ENCODE measurements around the gene SH3RF3.
A peak's percentile ranks its signal among the peaks of the same experiment; 100 is the strongest.

The SH3RF3 gene

GRCh38 chr2:109439986-109440385 is 311.0 kb downstream of the SH3RF3 start:
- Histone ChIP-seq H3K4me2 (ENCODE audit: low read length, poor library complexity, severe bottlenecking) (no peak overlapping the region), H3K27ac (ENCODE audit: low read length, poor library complexity, severe bottlenecking) (no peak overlapping the region), H3K79me1 (replicated peaks; ENCODE audit: low read length, poor library complexity, severe bottlenecking) (no peaks in the 10 kb centered on the region), H4K91ac (ENCODE audit: low read length) (no peak overlapping the region), H2BK12ac (ENCODE audit: low read length in 2 of 2) (no peak overlapping the region), H3K36me3 (ENCODE audit: control insufficient read depth in 1 of 2, insufficient read depth in 2 of 2, low read depth in 1 of 2, low read length in 2 of 2) (peaks cover 4 to 25% of the 10 kb centered on the region in 2 experiments), H3K4me1 (ENCODE audit: control insufficient read depth, insufficient read depth, low read depth, low read length) (peaks cover 24% of the 10 kb centered on the region), H3K9me3 (ENCODE audit: control insufficient read depth, low read length) (peaks cover 45% of the 10 kb centered on the region), H4K8ac (ENCODE audit: low read length) (no peak overlapping the region), H3K4me3 (ENCODE audit: insufficient read depth in 1 of 2, low read depth in 1 of 2, low read length in 2 of 2) (no peak overlapping the region), H3K23ac (ENCODE audit: low read length in 2 of 2) (no peak overlapping the region), H3K9ac (ENCODE audit: low read length) (no peak overlapping the region), H3K14ac (ENCODE audit: low read length in 2 of 2) (no peak overlapping the region), H2BK15ac (ENCODE audit: low read depth, poor library complexity, severe bottlenecking) (no peak overlapping the region), H2BK5ac (ENCODE audit: low read depth, low read length, poor library complexity, severe bottlenecking) (no peak overlapping the region), H2AFZ (ENCODE audit: low read depth, low read length) (no peak overlapping the region), H3K4ac (ENCODE audit: low read depth in 1 of 2, low read length in 2 of 2) (no peak overlapping the region), H3K18ac (ENCODE audit: low read depth in 1 of 2, low read length in 2 of 2) (no peak overlapping the region), H3K27me3 (ENCODE audit: control insufficient read depth in 1 of 2, insufficient read depth in 1 of 2, low read length in 2 of 2) (no peaks in the 10 kb centered on the region), H2AK5ac (ENCODE audit: low read length, severe bottlenecking) (peak overlapping the region; percentile 62), H2BK120ac (ENCODE audit: low read depth, low read length) (no peak overlapping the region)
- DNase-seq, result no peak
- 99% methylated on average over 7 of the region's 7 CpGs for WGBS

GRCh38 chr2:109440499-109441156 is 311.6 kb downstream of the SH3RF3 start:
- Histone ChIP-seq H3K4me1 (ENCODE audit: control insufficient read depth, insufficient read depth, low read depth, low read length) (peaks cover 24% of the 10 kb centered on the region), H3K27me3 (ENCODE audit: control insufficient read depth in 1 of 2, insufficient read depth in 1 of 2, low read length in 2 of 2) (no peaks in the 10 kb centered on the region), H3K36me3 (ENCODE audit: control insufficient read depth in 1 of 2, insufficient read depth in 2 of 2, low read depth in 1 of 2, low read length in 2 of 2) (peaks cover 4 to 25% of the 10 kb centered on the region in 2 experiments), H2AFZ (ENCODE audit: low read depth, low read length) (no peak overlapping the region), H3K9ac (ENCODE audit: low read length) (no peak overlapping the region), H3K23ac (ENCODE audit: low read length in 2 of 2) (no peak overlapping the region), H4K91ac (ENCODE audit: low read length) (no peak overlapping the region), H2BK120ac (ENCODE audit: low read depth, low read length) (no peak overlapping the region), H3K79me1 (replicated peaks; ENCODE audit: low read length, poor library complexity, severe bottlenecking) (no peaks in the 10 kb centered on the region), H2AK5ac (ENCODE audit: low read length, severe bottlenecking) (peak overlapping the region; percentile 66), H3K9me3 (ENCODE audit: control insufficient read depth, low read length) (peaks cover 52% of the 10 kb centered on the region), H2BK12ac (ENCODE audit: low read length in 2 of 2) (no peak overlapping the region), H3K27ac (ENCODE audit: low read length, poor library complexity, severe bottlenecking) (no peak overlapping the region), H3K4ac (ENCODE audit: low read depth in 1 of 2, low read length in 2 of 2) (no peak overlapping the region), H4K8ac (ENCODE audit: low read length) (no peak overlapping the region), H3K14ac (ENCODE audit: low read length in 2 of 2) (no peak overlapping the region), H3K18ac (ENCODE audit: low read depth in 1 of 2, low read length in 2 of 2) (no peak overlapping the region), H2BK5ac (ENCODE audit: low read depth, low read length, poor library complexity, severe bottlenecking) (no peak overlapping the region), H2BK15ac (ENCODE audit: low read depth, poor library complexity, severe bottlenecking) (no peak overlapping the region), H3K4me2 (ENCODE audit: low read length, poor library complexity, severe bottlenecking) (no peak overlapping the region), H3K4me3 (ENCODE audit: insufficient read depth in 1 of 2, low read depth in 1 of 2, low read length in 2 of 2) (no peak overlapping the region)
- DNase-seq, result peak; percentile 40
- 84% methylated on average over 4 of the region's 4 CpGs for WGBS

GRCh38 chr2:109442715-109443319 is 313.8 kb downstream of the SH3RF3 start:
- Histone ChIP-seq H2BK15ac (ENCODE audit: low read depth, poor library complexity, severe bottlenecking) (no peak overlapping the region), H3K4me3 (ENCODE audit: insufficient read depth in 1 of 2, low read depth in 1 of 2, low read length in 2 of 2) (peak overlapping the region in 1 of 2 experiments; percentile 19), H3K27me3 (ENCODE audit: control insufficient read depth in 1 of 2, insufficient read depth in 1 of 2, low read length in 2 of 2) (no peaks in the 10 kb centered on the region), H2AK5ac (ENCODE audit: low read length, severe bottlenecking) (no peak overlapping the region), H4K91ac (ENCODE audit: low read length) (no peak overlapping the region), H3K23ac (ENCODE audit: low read length in 2 of 2) (no peak overlapping the region), H3K79me1 (replicated peaks; ENCODE audit: low read length, poor library complexity, severe bottlenecking) (no peaks in the 10 kb centered on the region), H3K4me1 (ENCODE audit: control insufficient read depth, insufficient read depth, low read depth, low read length) (peaks cover 25% of the 10 kb centered on the region), H3K9me3 (ENCODE audit: control insufficient read depth, low read length) (peaks cover 54% of the 10 kb centered on the region), H2BK12ac (ENCODE audit: low read length in 2 of 2) (no peak overlapping the region), H4K8ac (ENCODE audit: low read length) (no peak overlapping the region), H3K36me3 (ENCODE audit: control insufficient read depth in 1 of 2, insufficient read depth in 2 of 2, low read depth in 1 of 2, low read length in 2 of 2) (peaks cover 0 to 15% of the 10 kb centered on the region in 2 experiments), H3K18ac (ENCODE audit: low read depth in 1 of 2, low read length in 2 of 2) (no peak overlapping the region), H3K4me2 (ENCODE audit: low read length, poor library complexity, severe bottlenecking) (no peak overlapping the region), H3K9ac (ENCODE audit: low read length) (no peak overlapping the region), H3K27ac (ENCODE audit: low read length, poor library complexity, severe bottlenecking) (no peak overlapping the region), H3K4ac (ENCODE audit: low read depth in 1 of 2, low read length in 2 of 2) (no peak overlapping the region), H2AFZ (ENCODE audit: low read depth, low read length) (no peak overlapping the region), H2BK5ac (ENCODE audit: low read depth, low read length, poor library complexity, severe bottlenecking) (no peak overlapping the region), H2BK120ac (ENCODE audit: low read depth, low read length) (no peak overlapping the region), H3K14ac (ENCODE audit: low read length in 2 of 2) (no peak overlapping the region)
- WGBS, result no CpG with 5 or more reads among the region's 2 CpGs
- DNase-seq, result no peak

GRCh38 chr2:109444916-109445315 is 315.9 kb downstream of the SH3RF3 start:
- no peak overlapping the region for H2BK120ac ChIP-seq (ENCODE audit: low read depth, low read length)
- no peak overlapping the region for H2AFZ ChIP-seq (ENCODE audit: low read depth, low read length)
- no peak overlapping the region for H3K27ac ChIP-seq (ENCODE audit: low read length, poor library complexity, severe bottlenecking)
- H2BK15ac ChIP-seq (ENCODE audit: low read depth, poor library complexity, severe bottlenecking), result no peak overlapping the region
- no peaks in the 10 kb centered on the region for H3K27me3 ChIP-seq (ENCODE audit: control insufficient read depth in 1 of 2, insufficient read depth in 1 of 2, low read length in 2 of 2)
- H3K4ac ChIP-seq (ENCODE audit: low read depth in 1 of 2, low read length in 2 of 2), result no peak overlapping the region
- peak overlapping the region in 1 of 2 experiments; percentile 32 for H3K4me3 ChIP-seq (ENCODE audit: insufficient read depth in 1 of 2, low read depth in 1 of 2, low read length in 2 of 2)
- H3K4me1 ChIP-seq (ENCODE audit: control insufficient read depth, insufficient read depth, low read depth, low read length), result peaks cover 24% of the 10 kb centered on the region
- H3K23ac ChIP-seq (ENCODE audit: low read length in 2 of 2), result no peak overlapping the region
- H4K91ac ChIP-seq (ENCODE audit: low read length), result no peak overlapping the region
- H3K9ac ChIP-seq (ENCODE audit: low read length), result no peak overlapping the region
- peaks cover 6 to 20% of the 10 kb centered on the region in 2 experiments for H3K36me3 ChIP-seq (ENCODE audit: control insufficient read depth in 1 of 2, insufficient read depth in 2 of 2, low read depth in 1 of 2, low read length in 2 of 2)
- H3K14ac ChIP-seq (ENCODE audit: low read length in 2 of 2), result no peak overlapping the region
- no peak overlapping the region for H4K8ac ChIP-seq (ENCODE audit: low read length)
- no peak overlapping the region for H2AK5ac ChIP-seq (ENCODE audit: low read length, severe bottlenecking)
- no peak overlapping the region for H2BK5ac ChIP-seq (ENCODE audit: low read depth, low read length, poor library complexity, severe bottlenecking)
- H3K9me3 ChIP-seq (ENCODE audit: control insufficient read depth, low read length), result peaks cover 54% of the 10 kb centered on the region
- no peak overlapping the region for H2BK12ac ChIP-seq (ENCODE audit: low read length in 2 of 2)
- no peak for DNase-seq
- no peaks in the 10 kb centered on the region for H3K79me1 ChIP-seq (replicated peaks; ENCODE audit: low read length, poor library complexity, severe bottlenecking)
- H3K4me2 ChIP-seq (ENCODE audit: low read length, poor library complexity, severe bottlenecking), result no peak overlapping the region
- H3K18ac ChIP-seq (ENCODE audit: low read depth in 1 of 2, low read length in 2 of 2), result no peak overlapping the region

Measured in mesenchymal stem cell (in vitro differentiated cells and primary cell).